HG03521 (cell line): ENCODE measurements around the gene PODN.

ENCODE experiments used
- ATAC-seq: cut with Tn5 transposase; IDR thresholded peaks from one replicate; pipeline ENCODE4 v1.9.1; 2021; ENCODE audit warnings: mild to moderate bottlenecking, moderate library complexity; ENCODE audit not compliant: unreplicated experiment

The PODN gene

GRCh38 chr1:53130598-53130877 is 68.5 kb downstream of the PODN start:
- no peak for ATAC-seq

DNA sequence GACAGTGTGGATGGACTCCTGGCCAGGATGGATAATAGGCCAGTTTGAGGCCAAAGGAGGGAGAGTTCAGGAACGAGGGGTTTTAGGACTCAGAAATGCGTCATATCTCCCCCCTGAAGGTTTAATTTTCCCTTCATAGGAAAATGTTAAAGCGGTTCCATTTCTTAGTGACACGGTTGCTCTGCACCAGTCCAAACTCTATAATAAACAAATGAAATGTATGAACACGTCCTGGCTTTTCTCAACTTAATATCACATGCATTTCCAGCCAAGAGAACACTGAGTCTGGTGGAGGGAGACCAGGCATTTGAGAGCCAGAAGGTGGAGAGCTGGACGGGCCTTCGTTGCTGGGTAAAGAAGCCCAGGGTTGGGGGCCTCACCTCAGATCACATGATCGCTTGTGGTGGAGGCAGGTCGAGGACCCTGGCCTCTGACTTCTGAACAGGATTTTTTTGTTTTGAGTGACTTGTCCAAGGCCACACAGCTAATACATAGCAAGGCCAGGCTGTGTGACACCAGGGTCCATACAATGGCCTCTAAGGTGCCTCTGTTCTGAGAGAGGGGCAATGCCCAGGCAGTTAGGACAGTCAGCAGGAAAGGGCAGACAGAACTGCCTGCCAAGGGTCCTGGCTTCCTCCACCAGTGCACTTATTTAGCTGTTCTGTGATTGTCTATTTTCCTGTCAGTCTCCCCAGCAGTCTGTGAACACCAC is 69.0 kb downstream of the PODN start:
- ATAC-seq, result no peak

DNA sequence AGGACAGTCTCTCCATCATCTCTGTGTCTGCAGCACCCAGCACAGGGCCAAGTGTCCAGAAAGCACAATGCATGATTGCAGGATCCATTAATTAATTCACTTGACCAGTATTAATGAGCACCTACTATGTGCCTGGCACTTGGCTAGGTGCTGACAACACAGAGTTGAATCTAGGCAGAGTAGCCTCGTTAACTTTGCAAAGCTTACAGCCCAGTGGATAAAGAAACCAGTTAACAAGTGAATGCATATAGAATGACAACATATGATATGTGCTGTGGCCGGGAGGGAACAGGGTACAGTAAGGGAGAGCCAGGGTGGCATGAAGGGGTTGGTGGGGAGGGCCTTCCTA is 69.6 kb downstream of the PODN start:
- no peak for ATAC-seq

DNA sequence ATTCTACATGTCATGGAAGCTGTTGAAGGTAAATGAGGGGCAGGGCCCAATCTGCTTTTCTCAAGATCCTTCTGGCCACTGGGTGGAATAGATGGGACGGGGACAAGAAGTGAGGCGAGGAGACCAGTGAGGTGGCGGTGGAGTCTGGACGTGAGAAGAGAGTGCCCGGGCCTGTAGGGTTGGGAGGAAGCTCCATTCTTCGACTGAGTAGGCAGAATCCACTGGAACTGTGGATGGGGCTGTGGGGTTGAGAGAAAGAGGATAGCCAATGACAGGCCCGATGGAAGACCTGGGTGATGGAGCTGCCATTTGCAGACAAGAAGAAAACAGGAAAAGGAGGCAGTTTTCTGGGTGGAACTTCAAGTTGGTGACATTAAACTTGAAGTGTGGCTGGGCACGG is 70.2 kb downstream of the PODN start:
- no peak for ATAC-seq

GRCh38 chr1:53133261-53134041 is 71.4 kb downstream of the PODN start:
- ATAC-seq, result no peak

DNA sequence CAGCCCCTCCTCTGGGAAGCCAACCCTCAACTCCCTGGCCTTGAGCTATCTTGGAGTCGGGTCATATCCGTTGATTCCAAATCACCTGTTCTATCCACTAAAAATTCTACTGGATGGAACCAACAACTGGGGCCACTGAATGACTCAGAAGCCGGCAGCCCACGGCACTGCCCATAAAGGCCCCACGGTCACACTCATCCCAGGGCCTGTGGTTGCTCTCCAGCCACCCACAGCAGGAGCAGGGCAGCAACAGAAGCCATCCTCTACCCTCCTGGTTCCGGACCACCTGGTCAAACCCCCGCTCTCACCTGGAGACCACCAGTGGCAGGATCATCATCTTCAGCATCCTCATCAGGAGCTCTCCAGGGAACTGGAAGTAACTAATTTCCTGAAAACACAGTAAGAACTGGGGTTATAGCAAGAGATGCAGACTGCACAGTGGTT is 72.1 kb downstream of the PODN start:
- no peak for ATAC-seq
